TTC549 (cell line): ENCODE results near the gene ORM2.
A peak's percentile ranks its signal among the peaks of the same experiment; 100 is the strongest.
"Not testable (repeated sequence)": the region's sequence is repeated elsewhere in the genome, so short reads cannot be mapped to it uniquely, and the experiment has no call there.

Source experiments
- FAIRE-seq: peaks from 2 replicates; lab custom pipeline; 2012; peaks lifted over from hg19 to GRCh38; lab: Jason Lieb, UNC

Gene ORM2

GRCh38 chr9:114332474-114333040 is 2.9 kb downstream of the ORM2 start:
- FAIRE-seq: not testable (repeated sequence)

- not testable (repeated sequence) for FAIRE-seq
Observed at GRCh38 chr9:114333718-114334117, 4.0 kb downstream of the ORM2 start.

DNA sequence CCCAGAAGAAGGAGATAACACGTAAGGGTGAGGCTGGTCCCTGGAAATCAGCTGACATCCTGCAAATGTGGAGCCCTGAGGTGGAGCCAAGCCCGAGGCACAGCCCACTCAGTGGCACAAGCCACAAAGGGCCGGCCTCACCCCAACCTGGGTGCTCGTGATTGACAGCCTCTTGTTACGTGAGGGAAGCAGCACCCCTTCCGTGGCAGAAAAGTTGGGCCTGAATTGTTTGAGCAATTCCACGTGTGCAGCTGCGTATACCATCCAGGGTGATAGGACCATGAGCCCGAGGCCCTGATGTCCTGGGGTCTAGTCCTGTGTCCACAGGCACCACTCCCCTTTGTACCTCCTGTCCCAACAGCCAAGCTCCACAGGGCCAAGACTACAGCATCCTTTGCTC is 4.8 kb downstream of the ORM2 start:
- no peak for FAIRE-seq

DNA sequence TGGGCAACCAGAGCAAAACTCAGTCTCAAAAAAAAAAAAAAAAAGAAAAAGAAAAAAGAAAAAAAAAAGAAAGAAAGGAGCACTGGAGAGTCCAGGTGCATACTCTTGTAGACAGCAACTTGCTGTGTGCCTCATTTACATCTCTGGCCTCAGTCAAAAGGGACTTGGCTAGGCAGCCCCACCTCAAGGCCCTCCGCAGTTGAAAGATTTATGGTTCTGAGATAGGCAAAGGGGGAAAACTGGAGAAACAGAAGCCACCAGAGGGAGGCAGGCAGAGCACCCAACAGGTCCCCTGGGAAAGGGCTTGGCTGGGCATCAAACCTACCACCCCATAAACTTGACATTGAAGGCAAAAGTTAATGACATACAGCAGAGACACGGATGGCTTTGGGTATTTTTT is 6.1 kb downstream of the ORM2 start:
- FAIRE-seq: no peak

DNA sequence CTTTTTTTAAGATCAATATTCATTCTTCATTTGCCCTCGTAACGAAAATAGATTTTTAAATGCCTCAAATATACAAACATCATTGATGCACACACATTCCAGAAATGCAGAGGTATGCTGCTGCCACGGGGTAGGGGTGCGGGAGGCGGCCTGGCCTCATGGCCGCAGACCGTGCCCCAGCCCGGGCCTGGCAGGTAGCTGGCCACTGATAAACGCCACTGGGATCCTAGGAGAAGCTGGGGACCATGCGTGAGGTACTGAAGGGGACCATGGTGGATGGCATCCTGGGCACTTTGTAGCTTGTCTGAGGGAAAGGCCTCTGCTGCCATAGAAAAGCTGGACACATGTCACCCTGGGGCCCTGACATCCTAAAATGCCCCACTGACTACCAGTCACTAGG is 6.5 kb downstream of the ORM2 start:
- no peak for FAIRE-seq

- no peak for FAIRE-seq
Observed at GRCh38 chr9:114336699-114337395, 7.2 kb downstream of the ORM2 start.

DNA sequence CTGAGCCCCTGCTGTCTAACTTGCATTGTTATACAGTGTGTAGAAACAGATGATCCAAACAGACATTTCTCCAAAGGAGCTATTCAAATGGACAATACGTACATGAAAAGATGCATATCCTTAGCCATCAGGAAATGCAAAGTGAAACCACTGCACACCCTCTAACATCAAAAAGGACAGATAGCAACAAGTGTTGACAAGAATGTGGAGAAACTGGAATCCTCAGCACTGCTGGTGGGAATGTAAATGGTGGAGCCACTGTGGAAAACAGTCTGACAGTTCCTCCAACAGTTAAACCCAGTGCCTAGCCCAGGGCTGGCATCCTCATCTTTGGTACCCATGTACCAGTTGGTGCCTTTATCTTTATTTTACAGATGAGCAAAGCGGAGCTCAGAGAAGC is 8.5 kb downstream of the ORM2 start:
- no peak for FAIRE-seq

DNA sequence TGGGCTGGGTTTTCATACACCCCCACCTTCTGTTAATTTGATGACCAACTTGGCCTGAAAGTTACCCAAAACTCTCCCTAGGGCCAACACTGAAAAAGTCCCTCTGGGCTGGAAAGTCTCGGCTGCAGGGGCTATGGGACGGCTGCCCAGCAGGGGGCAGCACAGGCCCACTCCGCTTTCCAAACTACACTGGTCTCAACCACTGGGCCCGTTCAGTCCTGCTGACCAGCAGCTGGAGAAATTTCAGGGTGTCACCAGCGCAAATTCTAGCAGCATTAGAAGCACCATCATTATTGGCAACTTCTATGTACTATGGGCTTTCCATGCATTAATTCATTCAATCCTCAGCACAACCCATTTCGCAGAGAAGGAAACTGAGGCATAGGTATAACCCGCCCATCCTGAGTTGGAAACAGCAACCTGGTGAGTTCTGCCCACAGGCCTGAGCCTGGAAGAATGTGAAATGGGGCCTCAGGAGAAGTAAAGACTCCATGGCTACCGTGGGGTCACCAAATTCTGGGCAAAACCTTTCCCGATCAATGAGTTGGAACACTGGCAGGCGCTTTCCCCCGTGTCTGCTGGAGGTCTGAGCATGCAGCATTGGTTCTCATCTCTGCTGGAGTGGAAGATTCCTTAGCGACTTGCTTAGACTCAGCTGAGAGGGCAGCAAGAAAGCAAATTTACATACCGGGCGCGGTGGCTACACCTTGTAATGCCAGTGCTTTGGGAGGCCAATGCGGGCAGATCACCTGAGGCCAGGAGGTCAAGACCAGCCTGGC is 9.7 kb downstream of the ORM2 start:
- FAIRE-seq: peak; percentile 19

DNA sequence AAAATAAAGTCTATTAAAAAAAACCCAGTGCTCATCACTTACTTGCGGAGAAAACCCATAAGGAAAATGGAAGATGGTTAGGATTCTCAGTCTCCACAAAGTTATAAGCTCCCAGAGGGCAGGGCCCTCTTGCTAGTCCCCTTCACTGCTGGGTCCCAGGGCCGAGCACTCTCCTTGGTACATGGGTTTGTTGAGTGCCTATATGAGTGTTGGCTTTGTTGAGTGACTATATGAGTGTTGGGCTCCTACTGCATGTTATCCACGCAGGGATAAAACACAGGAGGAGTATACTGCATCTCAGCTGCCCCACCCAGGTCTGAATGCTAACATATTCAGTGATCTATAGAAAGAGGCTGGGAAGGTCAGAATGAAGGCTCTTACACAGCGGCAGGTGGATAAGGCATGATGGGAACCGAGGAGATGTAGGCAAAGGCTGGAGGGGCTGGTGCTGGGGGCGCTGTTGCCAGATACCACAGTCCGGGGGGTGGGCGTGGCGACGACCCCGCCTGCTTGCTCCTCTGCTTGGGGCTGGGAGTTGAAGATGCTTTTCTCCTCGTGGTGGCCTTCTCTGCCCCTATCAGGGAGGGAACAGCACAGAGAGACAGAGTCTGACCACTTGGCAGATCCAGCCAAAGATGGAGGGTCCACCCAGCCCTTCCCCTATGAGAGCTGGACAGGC is 11.6 kb downstream of the ORM2 start:
- FAIRE-seq: no peak

DNA sequence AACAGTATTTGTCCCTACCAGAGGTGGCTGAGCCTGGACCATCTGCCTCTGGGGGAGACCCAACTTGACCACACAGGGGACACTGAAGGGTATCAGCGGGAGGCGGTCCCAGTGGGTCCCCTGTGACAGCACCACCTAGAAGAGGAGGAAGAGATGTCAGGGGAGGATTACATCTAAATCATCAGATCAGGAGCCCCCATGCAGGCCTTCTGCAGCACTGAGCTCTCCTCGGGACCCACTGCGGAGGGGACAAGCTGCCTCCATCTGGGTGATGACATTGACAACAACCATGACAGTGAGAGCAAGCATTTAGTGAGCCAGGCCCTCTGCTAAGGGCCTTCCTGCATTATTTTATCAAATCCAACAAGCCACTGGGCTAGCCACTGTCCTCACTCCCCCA is 12.3 kb downstream of the ORM2 start:
- no peak for FAIRE-seq

DNA sequence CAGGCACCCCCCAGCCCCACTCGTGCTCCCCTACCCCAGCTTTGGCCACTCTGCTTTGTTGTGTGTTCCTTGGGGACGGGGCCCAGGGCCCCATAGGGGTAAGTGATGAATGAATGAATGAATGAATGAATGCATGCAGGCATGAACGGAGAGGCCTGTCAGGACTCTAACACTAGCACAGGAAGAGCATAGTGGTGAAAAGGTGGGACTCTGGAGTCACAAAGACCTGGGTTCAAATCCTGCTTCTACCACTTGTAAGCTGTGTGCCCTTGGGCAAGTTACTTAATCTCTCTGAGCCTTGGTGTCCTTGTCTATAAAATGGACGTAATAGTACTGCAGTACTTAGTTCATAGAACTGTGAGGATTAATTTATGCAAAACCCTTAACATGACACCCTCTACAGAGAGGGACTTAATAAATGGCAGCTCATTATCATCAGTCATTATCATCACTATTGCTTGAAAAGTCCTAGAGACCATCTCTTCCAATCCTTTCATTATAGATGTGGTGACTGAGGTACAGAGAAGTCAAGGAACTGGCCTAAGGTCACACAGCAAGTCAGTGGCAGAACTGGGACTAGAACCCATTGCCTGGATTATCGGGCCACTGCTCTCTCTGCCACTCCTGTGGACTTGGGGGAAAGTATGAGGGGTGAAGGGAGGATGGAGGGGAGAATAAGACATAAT is 13.2 kb downstream of the ORM2 start:
- no peak for FAIRE-seq

DNA sequence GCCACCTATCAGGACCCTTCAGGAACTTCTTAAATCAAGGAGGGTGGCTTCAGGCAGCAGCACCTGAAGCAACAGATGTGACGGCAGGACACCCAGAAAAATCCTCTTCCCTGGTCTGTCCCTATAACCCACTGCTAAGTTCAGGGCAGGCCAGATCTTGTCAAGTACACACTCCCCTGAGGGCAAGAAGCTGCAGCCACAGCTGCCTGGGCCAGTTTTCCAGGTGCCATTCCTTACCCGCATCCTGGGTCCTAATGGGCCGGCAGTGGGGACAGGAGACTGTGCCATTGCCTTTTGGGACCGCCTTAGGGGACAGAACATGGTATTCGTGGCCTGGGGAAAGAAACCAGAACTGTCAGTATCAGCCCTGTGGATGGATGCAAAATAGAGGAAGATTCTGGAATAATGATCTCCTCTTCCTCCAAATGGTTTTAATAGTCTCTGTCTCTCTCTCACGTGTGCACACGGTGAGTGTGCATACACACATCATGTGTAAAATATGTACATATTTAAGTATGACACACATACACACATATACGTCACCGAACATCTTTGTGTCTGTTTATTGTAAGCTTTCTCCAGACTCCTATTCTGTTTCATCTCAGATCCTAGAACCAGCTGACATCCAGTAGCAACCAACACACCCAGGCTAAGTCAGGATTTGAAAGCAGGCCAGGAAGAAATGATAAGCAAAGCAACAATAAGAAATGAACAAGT is 14.0 kb downstream of the ORM2 start:
- no peak for FAIRE-seq

DNA sequence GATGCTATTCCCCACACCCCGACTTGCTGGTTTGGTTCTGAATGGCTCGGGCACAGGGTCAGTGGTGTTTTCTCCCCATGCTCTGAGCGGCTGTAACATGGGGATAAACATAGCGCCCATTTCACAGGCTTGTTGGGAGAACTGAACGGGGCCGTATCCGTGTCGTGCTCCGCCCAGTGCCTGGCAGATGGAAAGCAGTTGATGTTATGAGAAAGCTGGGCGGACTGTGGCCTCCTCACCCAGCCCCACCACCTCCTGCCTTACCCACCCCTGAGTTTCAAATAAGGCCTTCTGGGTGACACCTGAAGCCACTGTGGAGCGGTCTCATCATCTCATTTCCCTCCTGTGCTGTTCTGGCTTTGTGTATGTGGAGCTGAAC is 14.5 kb downstream of the ORM2 start:
- FAIRE-seq: no peak

DNA sequence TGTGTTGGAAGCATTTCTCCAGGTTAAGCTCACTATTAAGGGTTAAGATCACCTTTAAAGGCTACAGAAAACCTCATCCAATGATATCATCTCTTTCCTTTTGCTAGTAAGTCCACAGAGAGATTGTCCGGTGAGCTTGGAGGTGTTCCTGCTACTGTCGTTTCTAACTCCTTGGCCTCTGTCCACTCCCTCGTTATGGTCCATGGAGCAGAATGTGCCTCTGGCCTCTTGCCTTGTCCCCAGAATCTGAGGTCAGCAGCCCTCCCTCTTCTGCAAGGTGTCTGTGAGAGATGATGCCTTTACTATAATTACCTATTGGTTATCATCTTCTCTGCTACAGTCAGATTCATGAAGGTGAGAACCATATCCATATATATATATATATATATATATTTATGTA is 15.0 kb downstream of the ORM2 start:
- no peak for FAIRE-seq

- FAIRE-seq: no peak
Observed at GRCh38 chr9:114345493-114346065, 15.9 kb downstream of the ORM2 start.

- FAIRE-seq: no peak
Observed at GRCh38 chr9:114346146-114346545, 16.5 kb downstream of the ORM2 start.

- no peak for FAIRE-seq
Observed at GRCh38 chr9:114347675-114348074, 18.0 kb downstream of the ORM2 start.

GRCh38 chr9:114348261-114348905 is 18.7 kb downstream of the ORM2 start:
- FAIRE-seq: no peak

DNA sequence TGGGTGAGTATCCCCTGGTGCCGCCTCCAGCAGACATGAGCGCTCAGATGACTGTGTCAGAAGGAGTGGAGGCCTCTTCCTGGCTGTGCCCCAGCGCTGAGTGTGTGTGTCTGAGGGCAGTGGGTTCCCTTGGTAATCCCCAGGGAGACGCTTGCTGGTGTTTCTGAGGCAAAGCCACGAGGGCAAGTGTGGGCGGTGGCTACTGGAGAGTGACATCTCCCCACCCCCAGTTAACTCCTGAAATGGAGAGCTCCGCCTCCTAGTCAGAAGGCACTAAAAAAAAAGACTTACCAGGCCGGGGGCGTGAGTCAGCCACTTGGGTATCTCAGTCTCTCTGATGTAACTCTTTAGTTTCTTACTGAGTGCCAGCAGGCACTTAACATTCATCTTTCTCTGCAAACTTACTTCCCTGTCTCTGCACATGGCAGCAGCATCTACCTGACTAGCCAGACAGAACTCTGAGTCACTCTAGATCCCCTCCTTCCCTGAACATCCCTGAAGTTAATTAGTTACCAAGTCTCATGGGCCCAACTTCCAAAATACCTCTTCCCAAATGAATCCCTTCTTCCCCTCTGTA is 19.3 kb downstream of the ORM2 start:
- no peak for FAIRE-seq

DNA sequence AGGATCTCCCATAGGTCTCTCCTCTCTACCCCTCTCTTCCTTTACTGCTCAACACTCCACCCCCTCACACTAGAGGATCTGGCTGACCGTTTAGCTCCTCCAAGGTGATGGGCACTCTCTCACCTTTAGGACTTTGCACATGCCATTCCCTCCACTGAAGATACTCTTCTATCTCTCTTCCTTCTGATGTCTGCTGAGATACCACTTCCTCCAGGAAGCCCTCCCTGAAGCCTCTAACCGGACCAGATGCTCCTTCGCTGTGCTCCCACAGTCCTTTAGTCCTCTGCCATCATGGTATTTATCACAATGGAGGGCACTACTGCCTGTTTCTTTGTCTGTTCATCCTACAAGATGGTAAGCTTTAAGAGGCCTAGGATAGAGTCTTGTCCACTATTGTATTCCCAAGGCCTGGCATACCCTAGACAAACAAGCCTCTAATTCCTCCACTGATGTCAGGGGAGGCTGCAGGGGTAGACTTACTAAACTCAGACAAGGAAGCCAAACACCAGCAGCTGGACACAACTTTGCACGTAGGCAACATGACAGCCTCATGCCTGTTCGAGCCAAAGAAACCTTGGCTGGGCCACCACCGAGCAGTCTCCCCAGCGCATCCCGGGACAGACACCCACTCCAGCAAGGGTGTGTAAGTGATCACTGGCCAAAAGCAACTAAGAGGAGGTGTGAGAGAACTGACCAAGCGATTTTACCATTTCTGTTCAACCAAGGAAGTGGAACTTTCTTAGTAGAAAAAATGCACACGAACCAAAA is 20.2 kb downstream of the ORM2 start:
- no peak for FAIRE-seq
